ENCODE measurements around the gene PRDM15. TPM values are rescaled to one million over a fixed set of nuclear protein-coding genes. Genes with fewer than 3 reads are reported as not detected.

Gene PRDM15
- total and polyA plus RNA-seq, 2 experiments from 2014 or later = 3.0 to 10.6 TPM

- no peaks in the 10 kb centered on the region for H3K9me3 Mint-ChIP-seq
- peaks cover 46% of the 10 kb centered on the region for H3K4me1 Mint-ChIP-seq
- no peak overlapping the region for H3K4me3 Mint-ChIP-seq
- H3K9me2 ChIP-seq (ENCODE audit: insufficient read depth) = no peaks in the 10 kb centered on the region
- peaks cover 19% of the 10 kb centered on the region for H3K4me1 ChIP-seq (ENCODE audit: insufficient read depth)
- no peak overlapping the region for H3K27ac Mint-ChIP-seq
- no peak for DNase-seq (ENCODE audit: low spot score)
- peaks cover 9% of the 10 kb centered on the region; the same call in 1 of the 2 replicates for H3K79me2 ChIP-seq (replicated peaks; ENCODE audit: insufficient read depth)
- no peak overlapping the region for H3K27ac ChIP-seq (ENCODE audit: low read depth)
- ATAC-seq = no peak
- no peak for TF ChIP-seq JUNB (IDR thresholded peaks at IDR 0.05; ENCODE audit: unreplicated experiment)
- TF ChIP-seq, protein P1, sequence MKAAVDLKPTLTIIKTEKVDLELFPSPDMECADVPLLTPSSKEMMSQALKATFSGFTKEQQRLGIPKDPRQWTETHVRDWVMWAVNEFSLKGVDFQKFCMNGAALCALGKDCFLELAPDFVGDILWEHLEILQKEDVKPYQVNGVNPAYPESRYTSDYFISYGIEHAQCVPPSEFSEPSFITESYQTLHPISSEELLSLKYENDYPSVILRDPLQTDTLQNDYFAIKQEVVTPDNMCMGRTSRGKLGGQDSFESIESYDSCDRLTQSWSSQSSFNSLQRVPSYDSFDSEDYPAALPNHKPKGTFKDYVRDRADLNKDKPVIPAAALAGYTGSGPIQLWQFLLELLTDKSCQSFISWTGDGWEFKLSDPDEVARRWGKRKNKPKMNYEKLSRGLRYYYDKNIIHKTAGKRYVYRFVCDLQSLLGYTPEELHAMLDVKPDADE (IDR thresholded peaks at IDR 0.05) = no peak
- TF ChIP-seq ZNF114 (CRISPR knock-in tag; IDR thresholded peaks at IDR 0.05) = no peak
- no peak for TF ChIP-seq STAT1 (IDR thresholded peaks at IDR 0.05; ENCODE audit: unreplicated experiment)
- TF ChIP-seq ZNF462 (CRISPR knock-in tag; IDR thresholded peaks at IDR 0.05) = no peak
- no peak for TF ChIP-seq POLR2AphosphoS5 (IDR thresholded peaks at IDR 0.05; ENCODE audit: low read depth)
- H3K27me3 Mint-ChIP-seq (ENCODE audit: insufficient read depth, low read depth, poor library complexity) = peaks cover 12% of the 10 kb centered on the region
- no peak overlapping the region for H3K4me3 ChIP-seq
- peaks cover 21% of the 10 kb centered on the region for H3K36me3 Mint-ChIP-seq (ENCODE audit: low read depth)
- no peaks in the 10 kb centered on the region for H3K27me3 ChIP-seq (ENCODE audit: insufficient read depth)
- 0 out of 2 replicates have a peak, but pooled peaks cover 3% of the 10 kb centered on the region for H3F3A ChIP-seq (replicated peaks; ENCODE audit: low read depth)
- no peaks in the 10 kb centered on the region for H3K36me3 ChIP-seq (ENCODE audit: insufficient read depth)
- no peak overlapping the region for H3K4me2 ChIP-seq
- H2AFZ ChIP-seq = no peak overlapping the region
- peaks cover 11% of the 10 kb centered on the region for H4K20me1 ChIP-seq (replicated peaks; ENCODE audit: insufficient read depth)
Observed at GRCh38 chr21:41749286-41749685, 129.9 kb downstream of the PRDM15 start.

Small RNAs within 50 kb of the gene (small RNA-seq; reads per million reads assigned to genes)
- gene RF00334 (ENCODE audit: low replicate concordance) = not detected

Other genes with a start within 250 kb of the PRDM15 start
- gene RIPK4, start 112.3 kb downstream of the PRDM15 start, total RNA-seq (2014; rRNA removed; shearing (Covaris generic)) = 9.2 and 9.9 TPM in 2 replicates
- gene RIPK4, start 112.3 kb downstream of the PRDM15 start, polyA plus RNA-seq (2016; fragmentation: Nextera tagmentation; extraction: Ambion mirVana) = 2.5 and 2.7 TPM in 2 replicates
- gene C2CD2, start 74.7 kb upstream of the PRDM15 start, total RNA-seq (2014; rRNA removed; shearing (Covaris generic)) = 12.7 and 16.2 TPM in 2 replicates
- 3.1 and 4.5 TPM in 2 replicates for gene C2CD2, start 74.7 kb upstream of the PRDM15 start, polyA plus RNA-seq (2016; fragmentation: Nextera tagmentation; extraction: Ambion mirVana)
- 11.0 and 13.6 TPM in 2 replicates for gene ZBTB21, start 131.0 kb upstream of the PRDM15 start, total RNA-seq (2014; rRNA removed; shearing (Covaris generic))
- 8.7 and 10.0 TPM in 2 replicates for gene ZBTB21, start 131.0 kb upstream of the PRDM15 start, polyA plus RNA-seq (2016; fragmentation: Nextera tagmentation; extraction: Ambion mirVana)
- gene UMODL1, start 192.0 kb upstream of the PRDM15 start, total RNA-seq (2014; rRNA removed; shearing (Covaris generic)) = not detected in 2 replicates
- 0.05 TPM in 1 of 2 replicates, not detected in the other for gene UMODL1, start 192.0 kb upstream of the PRDM15 start, polyA plus RNA-seq (2016; fragmentation: Nextera tagmentation; extraction: Ambion mirVana)

Measured in GM23338 (cell line).